NCI-H82 (cell line): ENCODE results near the gene IFNA8.
"Not testable (repeated sequence)": the region's sequence is repeated elsewhere in the genome, so short reads cannot be mapped to it uniquely, and the experiment has no call there.

Source experiments
- DNase-seq: peaks from one replicate; lab custom pipeline; 2025; lab: John Stamatoyannopoulos, UW

Gene IFNA8

GRCh38 chr9:21408817-21409216, at the start of gene IFNA8:
IFNA8 (plus strand) TSS chr9:21409117; CDS start chr9:21409177, 60 bp downstream.
- DNase-seq = no peak

DNA sequence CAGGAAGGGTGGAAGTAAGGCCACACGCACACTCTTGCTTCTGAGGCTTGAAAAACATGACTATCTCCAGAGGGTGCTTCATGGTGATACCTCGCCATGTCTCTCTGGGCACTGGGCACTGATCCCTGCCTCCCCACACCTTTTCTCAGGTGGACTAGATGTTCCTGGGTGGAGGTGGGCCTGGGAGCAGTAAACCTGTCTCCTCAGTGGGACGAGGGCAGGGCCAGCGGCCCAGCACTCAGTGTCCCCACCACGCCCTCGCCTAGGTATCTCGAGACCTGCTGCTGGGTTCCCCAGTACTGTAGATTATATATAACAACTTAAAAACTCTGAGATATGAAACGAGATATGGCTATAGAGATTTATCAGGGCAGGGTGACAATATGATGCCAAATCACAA, 46.6 kb upstream of the IFNA8 start:
- no peak for DNase-seq

GRCh38 chr9:21367169-21367568, 41.7 kb upstream of the IFNA8 start:
- DNase-seq = not testable (repeated sequence)

DNA sequence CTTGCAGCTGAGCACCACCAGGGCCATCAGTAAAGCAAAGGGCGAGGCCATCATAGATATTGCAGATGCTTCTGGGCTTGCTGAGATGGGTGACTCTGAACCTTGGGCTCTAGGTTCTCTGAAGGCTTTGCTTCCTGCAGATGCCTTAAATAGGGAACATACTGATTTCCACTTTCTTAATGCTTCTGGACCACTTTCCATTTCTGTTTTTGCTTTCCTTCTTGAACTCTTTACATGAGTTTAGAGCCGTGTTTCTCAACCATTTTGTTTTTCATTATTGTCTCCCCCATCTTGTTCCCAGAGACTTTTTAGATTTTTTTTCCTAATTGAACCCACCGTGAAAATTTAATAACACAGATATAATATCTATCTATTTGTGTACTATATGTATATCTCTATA, 41.0 kb upstream of the IFNA8 start, which contains the start of gene IFNA13:
Gene IFNA13, minus strand, starts transcription at position 101 of the 400 bp plus-strand sequence. Its CDS starts 47 bp downstream, at position 54.
- DNase-seq = no peak

GRCh38 chr9:21371467-21371866, 37.5 kb upstream of the IFNA8 start:
- DNase-seq = not testable (repeated sequence)

DNA sequence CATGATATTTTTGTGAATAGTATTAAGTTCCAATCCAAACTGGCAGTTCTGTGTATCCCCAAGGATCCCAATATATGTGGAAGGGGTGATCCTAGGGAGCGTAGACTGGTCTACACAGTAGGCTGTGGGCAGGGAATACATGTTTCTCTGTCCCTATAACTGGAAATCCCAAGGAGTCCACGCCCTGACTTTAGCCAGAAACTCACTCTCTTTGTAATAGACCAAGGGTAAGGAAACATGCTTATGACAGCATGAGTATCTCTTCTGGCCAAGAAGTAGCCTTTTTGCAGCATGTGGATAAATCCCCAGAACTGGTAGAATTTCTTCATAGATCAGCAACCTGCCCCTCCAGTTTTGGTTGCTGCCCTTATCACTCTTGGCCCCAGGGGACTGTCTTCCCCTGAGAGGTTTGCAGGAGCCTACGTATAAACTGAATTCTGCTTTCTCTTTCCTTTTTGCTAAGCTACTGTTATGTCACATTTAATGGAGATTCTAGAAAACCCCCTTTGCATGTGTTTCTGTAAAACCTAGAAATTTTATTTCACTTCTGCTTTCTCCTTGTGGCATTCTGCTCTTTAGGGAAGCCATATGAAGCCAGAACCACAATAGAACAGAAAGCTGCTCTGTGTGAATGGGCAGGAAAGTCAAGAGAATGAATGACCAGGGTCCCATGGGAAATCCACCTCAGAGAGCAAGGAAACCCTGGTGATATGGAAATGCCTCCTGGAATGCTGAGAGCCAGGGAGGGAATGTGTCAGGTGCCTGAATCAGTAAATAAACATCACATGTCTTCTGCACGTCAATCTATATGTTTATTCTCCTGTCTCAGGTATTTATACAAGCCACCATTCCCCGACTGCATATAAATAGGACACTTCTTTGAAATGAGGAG, 27.2 kb upstream of the IFNA8 start:
- DNase-seq = no peak

DNA sequence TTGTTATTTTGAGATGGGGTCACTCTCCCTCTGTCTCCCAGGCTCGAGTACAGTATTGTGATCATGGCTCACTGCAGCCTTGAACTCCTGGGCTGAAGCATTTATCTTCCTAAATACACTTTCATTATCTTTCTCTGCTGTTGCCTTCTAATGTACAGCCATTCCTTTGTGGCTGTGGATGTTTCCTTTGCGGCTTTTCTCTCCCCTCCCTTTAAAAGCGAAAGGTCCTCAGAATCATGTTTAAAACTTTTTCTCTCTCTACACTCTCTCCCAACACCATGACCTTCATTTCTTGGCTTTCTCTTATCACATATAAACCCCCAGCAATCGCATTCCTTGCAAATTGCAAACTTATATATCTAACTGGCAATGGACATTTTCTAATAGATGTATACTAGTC, 25.3 kb upstream of the IFNA8 start:
- no peak for DNase-seq

- DNase-seq = no peak
These were observed 23.7 kb upstream of the IFNA8 start, which contains the start of gene IFNA2 for GRCh38 chr9:21385131-21385670. IFNA2 (minus strand) TSS chr9:21385398; CDS start chr9:21385329, 69 bp downstream.

- peak; percentile 44 for DNase-seq
These were observed 16.6 kb upstream of the IFNA8 start for GRCh38 chr9:21392270-21392669.

GRCh38 chr9:21395778-21396717, 12.9 kb upstream of the IFNA8 start:
- DNase-seq = peak; percentile 78

DNA sequence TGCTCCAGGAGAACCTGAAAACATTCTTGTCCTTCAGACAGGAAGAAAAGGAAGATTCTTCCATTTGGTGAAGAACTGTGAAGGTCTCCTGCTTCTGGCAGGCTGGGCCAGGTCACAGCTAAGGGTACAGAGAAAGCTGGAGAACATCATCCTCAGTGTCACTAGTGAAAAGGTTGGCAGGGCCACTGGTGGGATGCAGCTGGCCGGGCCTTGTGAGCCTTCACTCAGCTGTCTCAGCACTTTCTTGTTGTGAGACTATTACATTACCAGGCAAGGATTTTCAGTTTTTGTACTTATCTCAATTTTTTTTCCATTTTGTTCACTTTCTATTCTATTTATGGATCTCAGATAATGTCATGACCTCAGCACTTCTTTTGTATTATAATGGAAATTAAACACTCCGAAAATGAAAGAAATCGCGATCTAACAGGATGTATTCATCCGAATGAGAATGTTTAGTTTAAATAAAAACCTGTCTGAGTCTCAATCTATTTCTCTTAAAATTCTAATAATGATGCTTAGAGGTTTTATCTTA, 9.9 kb upstream of the IFNA8 start:
- DNase-seq = no peak

DNA sequence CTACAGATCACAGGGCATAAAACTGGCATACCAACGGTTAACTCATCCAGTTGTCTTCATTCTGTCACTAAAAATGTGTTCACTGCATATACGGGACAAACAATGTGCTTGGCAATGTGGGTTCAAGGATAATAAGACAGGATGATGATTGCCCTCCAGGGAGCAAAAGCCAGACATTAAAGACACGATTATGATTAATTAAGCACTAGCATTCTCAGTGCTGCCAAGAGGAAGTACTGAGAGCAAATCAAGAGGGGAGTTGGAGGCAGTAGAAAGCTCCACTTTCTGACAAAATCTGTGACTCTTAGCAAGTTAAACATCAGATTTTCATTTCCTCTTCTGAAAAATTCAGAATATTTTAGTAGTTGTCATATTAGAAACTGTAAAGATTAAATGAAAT, 9.0 kb upstream of the IFNA8 start:
- no peak for DNase-seq

- peak; percentile 9 for DNase-seq
These were observed 6.3 kb upstream of the IFNA8 start for GRCh38 chr9:21402386-21403251.

- no peak for DNase-seq
These were observed 4.8 kb upstream of the IFNA8 start for GRCh38 chr9:21404146-21404545.

DNA sequence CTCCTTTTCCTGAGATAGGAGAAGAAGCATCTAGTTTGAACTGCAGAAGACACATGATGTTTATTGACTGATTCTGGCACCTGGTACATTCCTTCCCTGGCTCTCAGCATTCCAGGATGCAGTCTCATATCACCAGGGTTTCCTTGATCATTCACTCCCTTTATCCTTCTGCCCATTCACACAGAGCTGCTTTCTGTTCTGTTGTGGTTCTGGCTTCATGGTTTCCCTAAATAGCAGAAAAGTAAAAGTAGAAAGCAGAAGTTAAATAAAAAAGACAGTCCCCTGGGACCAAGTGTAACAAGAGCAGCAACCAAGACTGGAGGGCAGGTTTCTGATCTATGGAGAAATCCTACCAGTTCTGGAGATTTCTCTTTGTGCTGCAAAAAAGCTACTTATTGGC, 3.2 kb downstream of the IFNA8 start:
- no peak for DNase-seq

DNA sequence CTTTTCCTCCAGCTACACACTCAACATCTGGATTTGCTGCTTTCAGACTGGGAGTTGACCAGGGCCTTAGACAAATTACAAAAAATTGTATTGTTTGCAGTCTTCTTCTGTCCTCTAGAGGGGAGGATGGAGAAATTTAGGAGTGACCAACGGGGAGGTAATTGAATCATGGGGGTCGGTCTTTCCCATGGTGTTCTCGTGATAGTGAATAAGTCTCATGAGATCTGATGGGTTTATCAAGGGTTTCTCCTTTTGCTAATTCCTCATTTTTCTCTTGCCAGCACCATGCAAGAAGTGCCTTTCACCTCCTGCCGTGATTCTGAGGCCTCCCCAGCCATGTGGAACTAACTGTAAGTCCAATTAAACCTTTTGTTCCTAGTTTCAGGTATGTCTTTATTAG, 4.2 kb downstream of the IFNA8 start:
- no peak for DNase-seq

GRCh38 chr9:21413624-21414023, 4.7 kb downstream of the IFNA8 start:
- no peak for DNase-seq

DNA sequence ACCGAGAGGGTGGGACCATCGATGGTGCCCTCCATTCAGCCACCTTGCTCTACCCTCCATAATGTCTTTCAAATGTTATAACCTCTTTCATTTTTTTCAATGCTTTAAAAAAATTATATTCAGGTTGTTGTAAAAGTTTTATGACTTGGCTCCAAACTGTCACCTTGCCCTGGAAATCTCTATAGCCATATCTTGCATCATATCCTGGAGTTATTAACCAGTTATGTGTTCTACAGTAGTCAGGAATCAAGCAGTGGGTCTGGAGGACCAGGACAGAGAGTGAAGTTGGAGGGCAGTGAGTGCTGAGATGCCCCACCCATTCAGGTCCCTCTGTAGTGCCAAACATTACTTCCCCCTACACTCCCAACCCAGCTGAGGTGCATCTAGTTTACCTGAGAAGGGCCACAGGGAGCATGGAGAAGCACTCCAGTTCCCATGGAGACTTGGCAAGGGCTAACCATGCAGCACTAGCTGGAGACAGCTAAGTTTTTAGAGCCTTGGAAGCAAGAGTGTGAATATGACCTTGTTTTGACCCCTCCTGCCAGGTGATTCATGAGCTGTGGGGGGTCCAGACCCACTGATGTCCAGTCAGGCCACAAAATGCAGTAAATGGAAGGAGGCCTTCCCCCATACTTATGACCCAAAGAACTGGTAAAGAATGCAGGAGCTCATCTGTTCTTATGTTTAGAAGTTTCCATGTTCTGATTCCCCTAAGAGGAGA, 5.5 kb downstream of the IFNA8 start:
- no peak for DNase-seq

DNA sequence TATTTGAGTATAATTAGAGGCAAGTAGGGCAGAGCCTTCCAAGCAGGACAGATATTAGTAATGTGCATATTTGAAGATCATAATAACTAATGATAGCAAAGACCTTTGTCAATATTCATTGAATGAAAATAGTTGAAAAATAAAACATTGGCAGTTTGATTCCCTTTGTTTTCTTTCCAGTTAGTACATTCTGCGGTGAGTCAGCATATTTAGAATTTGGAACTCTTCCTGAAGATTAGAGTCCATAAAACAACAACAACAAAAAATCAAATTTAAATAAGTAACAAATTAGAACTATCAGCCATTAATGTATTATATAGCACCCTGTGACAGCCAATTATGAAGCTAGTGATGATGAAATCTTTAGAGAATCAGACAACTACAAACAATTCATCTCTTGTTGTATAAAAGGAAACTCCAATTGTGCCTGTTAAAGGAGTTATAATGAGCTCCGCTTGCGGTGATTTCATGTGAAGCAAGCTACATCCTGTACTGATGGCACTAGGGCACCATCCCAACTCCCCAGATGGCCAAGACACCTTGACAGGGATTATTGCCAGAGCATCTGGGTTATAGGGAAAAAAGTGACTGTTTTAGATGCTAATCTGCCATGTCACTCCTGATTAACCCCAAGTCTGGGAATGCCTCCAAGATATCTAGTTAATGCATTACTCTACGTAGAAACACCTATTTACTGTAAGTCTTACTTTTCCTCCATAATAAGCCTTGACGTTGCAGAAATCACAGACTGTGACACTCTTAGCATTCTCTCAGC, 6.8 kb downstream of the IFNA8 start:
- DNase-seq = peak; percentile 81

GRCh38 chr9:21428235-21428634, 19.3 kb downstream of the IFNA8 start:
- no peak for DNase-seq
